ENCODE data around the gene MARCHF3.

MARCHF3 gene

DNA sequence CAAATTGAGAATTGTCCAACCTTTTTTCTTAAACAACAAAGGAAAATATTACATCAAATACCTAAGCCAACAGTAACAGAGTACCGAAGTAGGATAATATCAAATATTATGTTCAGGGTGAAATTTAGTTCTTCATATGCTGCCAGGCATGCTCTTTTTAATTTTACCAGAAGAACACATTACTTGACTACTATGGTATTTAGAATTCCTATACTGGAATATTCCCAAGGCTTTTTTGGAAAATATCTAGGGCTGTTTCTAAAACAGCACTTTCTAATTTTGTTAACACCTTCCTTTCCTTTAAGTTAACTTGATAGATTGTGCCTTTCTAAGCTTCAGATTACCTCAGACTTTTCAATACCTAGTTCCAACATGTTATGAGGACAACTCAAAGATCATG is 48.7 kb downstream of the MARCHF3 start:
- no peak for DNase-seq

DNA sequence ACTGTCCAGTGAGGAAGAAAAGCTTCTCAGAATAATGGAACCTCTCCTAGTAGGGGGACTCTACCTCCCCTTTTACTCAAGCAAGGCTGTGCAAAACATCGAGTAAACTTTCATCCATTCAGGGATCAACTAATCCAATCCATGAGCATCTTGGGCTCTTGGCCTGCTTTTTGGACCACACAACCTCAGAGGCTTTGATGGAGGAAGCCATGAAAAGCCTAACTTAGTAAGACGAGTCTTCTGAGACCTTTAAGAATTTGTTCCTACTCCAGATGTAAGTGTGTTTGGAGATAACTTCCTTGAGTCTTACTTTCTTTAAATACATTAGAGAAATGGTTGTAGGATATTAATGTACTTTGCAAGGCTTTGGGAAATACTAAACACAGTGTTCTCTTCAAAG is 49.1 kb downstream of the MARCHF3 start:
- no peak for DNase-seq

DNA sequence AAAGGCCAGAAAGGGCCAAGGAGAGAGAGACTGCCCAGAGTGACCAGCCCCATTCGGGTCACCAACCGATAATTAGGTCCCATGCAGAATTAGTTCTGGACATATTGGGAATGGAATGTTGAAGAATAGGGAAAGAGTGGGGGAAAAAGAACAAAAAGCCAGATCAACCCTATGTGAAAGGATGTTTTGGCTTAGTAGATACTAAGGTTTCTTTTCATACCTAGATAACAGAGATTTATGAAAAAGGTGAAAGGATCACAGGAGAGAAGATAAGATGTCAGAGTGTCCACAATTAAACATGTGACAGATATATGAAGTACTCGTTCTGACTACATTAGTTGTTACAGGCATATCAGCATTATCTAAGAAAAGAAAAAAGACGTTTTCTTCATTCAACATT is 52.1 kb downstream of the MARCHF3 start:
- no peak for DNase-seq

DNA sequence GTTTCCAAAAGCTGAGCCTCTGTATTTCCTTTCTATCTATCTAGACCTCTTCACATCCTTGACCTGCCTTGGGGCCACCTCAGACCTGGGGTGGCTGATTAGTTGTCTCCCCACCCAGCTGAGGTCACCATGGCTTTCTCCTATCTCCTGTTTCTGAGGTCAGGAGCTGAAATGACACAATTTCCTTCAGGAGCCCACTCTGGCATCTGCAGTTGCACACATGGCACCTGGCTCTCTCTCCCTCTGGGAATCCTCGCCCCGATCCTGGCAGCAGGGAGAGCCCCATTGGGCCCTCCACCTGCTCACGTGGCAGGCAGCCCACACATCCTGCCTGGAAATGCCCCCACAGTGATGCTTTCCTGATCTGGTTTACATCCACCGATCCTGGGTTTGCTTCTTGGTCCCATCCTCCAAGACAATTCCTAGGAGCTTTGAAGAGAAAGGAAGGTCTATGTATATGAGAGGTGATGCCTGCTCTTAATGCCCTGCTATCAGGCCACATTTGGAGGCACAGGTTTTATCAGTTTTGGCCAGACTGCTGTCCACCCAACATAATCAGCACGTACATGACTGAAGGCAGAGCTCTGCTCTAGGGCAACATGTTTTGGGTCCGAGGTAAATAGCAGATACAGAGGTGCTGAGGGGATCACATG is 53.7 kb downstream of the MARCHF3 start:
- DNase-seq, result peak; percentile 89

DNA sequence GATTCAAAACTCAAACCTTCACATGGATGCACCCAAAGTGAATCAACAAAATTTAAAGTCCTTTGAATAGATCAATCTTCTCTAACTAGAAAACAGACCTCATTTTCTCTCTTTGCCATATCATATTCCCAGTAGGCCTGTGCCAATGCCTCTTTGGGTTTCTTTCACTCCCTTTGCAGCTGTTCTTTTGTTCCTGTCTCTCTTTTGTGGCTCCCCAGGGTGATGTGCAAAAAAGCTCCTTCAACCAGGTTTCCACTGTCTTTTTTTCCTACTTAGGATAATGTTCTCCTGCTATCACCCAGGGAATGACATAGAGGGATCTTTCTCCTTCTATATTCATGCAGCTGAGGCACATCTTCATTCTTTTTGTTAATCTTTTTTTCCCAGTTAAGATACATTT is 54.6 kb downstream of the MARCHF3 start:
- DNase-seq, result no peak

DNA sequence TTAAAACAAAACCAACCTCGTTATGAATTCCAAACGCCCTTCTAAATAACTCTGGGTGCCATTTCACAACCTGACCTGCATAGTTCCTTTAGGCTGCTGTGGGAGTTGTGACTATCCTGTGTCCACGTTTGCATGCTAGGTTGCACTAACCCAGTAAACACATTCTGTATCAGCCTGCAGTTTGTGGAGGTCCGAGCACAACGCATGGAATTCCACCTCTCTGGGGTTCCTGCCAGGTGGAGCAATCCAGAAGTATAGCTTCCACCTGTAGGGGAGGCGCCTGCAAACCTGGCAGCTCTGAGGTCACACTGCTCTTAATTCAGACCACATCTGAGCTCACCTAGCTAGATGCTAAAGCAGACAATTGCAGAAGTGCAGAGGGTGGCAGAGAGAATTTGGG is 57.2 kb downstream of the MARCHF3 start:
- no peak for DNase-seq

DNA sequence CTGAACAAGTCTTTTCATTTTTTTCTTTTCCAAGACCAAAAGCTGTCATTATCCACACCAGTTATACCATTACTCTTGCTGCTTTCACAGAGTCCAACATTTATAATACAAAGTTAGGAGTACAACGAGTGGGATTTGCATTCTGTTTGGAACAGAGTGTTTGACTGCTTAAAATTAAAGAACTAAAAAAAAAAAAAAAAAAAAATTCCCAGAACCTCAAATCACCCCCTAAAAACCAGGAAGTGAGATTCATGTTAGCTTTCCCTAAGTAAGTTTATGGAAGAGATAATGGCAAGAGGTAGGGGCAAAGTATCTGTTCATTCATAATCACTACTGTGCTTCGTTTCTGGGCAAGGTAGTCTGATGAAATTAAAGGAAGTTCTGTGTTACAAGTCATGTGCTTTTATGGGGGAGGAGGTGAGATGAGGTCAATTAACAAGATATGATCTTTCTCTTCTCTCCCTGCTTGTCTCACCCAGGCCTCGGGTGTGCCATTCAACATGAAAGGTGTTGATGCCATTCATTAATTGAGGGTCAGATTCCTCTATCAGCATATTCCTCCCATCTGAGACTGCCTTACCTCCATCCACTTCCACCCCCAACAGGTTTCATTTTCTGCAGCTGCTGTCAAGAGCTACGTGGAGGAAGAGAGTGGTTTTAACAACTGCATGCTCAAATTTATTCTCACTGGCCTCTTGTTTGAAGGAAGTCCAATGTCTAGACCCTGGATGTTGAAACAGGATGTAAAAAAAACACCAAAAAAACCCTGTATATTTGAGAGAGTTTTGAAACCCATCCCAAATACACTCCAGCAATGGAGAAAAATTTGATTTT is 58.1 kb downstream of the MARCHF3 start:
- peak; percentile 83 for DNase-seq

DNA sequence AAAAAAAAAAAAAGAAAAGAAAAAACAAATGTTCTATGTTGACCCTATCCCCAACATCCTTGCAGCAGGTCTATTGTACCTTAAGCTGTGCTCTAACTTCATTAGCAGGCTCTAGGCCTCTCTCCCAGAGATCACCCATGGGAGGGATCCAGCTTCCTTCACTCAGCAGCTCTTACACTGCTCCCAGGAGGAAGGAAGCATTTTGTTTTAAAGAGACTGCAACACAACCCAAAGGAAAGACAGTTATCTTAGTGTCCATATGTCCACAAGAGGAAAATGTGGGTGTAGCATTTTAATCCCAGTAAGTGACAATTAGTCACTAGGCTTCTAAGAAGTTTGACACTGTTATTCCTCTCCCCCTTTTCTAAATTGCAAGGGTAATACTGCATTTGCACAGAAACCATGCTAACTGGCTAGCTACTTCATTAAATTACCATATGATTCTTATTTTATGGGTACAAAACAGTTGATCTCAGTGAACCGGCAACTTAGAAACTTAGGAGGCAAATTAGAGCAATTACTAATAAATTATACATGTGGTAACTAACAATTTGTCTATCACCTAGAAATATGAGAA is 58.8 kb downstream of the MARCHF3 start:
- peak; percentile 79 for DNase-seq

DNA sequence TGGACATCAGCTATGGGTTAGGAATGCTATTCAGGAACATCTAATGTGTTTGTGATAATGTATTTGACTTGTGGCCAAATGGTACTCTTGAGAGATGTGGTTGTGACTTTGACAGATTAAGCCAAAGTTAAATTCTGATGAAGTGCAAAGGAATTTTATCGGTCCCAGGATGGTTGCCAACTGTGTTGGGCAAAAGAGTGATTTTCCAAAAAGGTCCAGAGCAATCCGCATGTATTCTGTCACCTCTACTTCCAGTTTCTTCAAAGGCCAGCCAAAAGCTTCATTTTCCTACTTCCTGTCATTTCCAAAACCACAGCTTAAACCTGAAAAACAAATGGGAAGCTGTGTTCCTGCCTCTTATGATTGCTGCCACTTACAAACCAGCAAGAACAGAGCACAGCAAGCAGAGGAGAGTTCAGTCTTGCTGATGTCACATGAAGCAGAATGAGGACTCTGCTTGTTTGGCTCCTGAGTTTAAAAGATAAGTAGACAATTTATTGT is 59.8 kb downstream of the MARCHF3 start:
- peak; percentile 42 for DNase-seq

DNA sequence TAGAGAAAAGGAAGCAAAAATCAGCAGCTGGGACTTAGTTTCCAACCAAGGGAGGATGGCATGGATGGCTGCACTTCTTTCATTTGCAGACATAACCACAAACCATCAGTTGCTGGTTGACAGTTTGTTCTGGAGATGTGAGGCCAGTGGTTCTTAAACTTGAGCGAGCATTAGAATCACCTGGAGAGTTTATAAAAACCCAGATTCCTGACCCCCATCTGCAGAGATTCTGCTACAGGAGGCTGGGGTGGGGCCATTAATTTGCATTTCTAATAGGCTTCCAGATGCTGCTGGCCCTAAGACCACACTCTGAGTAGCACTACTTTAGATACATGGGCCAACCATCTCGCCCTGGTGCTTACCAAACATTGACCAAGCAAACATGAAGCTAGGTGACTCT is 60.8 kb downstream of the MARCHF3 start:
- DNase-seq, result no peak

DNA sequence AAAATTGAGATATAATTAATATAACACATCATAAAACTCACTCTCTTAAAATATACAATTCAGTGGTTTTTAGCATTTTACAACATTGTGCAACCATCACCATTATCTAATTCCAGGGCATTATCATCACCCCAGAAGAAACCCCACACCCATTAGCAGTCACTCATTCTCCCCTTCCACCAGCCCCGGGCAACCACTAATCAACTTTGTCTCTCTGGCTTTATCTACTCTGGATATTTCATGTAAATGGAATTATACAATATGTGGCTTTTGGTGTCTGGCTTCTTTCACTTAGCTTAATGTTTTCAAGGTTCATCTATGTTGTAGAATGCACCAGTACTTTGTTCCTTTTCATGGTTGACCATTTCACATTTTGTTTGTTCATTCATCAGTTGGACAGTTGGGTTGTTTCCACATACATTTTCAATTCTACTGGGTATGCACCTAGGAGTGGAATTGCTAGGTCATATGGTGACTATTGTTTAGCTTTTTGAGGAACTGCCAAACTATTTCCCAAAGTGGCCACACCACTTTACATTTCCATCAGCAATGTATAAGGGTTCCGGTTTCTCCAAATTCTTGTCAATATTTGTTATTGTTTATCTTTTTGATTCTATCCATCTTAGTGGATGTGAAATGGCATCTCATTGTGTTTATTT is 62.4 kb downstream of the MARCHF3 start:
- DNase-seq, result peak; percentile 65

DNA sequence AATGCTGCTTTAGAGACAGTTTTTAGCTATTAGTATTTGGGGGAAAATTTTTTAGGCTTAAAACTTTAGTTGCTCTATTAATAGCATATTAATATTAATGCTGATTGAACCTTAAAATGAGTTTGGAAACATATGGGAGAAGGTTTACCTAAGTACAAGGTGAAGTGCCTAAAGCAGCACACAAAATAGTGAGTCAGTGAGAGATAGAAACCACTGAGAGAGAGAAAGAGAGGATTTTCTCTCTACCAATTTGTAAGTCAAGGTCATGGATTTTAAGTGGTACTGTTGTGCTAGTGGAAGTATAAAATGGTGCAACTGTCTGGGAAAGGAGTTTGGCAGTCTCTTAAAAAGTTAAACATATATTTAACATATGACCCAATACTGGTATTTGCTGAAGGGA is 64.9 kb downstream of the MARCHF3 start:
- DNase-seq, result no peak

DNA sequence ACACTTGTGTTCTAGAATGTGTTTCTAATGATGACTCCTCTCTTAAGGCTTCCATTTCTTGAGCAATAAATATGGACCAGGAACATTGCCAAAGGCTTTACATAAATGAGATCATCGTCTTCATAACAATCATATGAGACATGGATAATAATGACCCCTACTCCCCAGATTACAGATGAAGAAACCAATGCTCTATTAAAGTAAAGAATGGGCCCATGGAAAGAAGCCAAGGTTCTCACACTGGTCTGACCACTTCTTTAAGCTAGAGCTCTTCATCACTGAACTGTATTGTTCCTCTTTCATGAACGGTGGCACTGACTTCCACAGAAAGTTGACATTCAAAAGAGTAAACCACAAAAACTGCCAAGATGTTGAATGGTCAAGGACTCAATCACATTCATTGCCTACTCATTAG is 65.3 kb downstream of the MARCHF3 start:
- DNase-seq, result peak; percentile 61

DNA sequence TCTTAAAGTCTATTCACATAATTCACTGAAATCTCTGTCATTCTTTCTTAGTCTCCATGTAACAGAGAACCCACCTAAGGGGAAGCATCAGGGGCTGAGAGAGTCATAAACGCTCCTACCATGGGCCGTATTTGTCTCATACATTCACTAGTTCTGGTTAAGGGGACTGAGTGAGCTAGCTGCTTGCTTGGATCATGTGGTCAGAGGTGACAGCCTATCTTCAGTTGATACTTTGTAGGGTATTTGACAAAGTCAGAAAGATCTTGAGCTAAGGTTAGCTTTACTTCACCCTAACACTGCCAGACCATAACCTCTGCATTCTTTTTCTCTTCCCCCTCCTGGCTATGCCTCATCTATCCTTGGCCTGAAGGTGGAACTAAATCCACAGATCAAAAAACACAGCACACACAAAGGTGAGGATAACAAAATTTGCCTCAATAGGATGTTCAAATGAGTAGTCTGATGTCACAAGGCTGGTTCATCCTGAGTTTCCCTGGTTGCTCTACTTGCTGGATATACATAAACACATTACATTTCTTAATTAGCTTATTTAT is 66.5 kb downstream of the MARCHF3 start:
- no peak for DNase-seq

DNA sequence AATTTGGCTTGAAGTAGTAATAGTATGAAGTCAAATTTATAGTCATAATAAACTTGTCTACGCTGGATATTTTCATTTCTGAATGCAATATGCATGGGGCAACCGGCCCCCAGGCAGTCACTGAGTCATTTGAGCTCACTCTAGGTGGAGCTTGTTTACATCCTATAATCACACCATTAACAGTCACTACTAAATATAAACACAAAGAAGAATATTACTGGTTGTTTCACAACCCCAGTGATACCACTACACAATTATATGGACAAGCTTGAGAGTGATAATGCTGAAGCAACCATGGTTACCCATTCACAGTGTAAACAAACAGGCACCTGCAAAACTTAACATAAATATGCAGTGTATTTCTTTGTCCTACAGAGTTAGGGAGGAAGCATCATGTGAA is 68.7 kb downstream of the MARCHF3 start:
- DNase-seq, result no peak

DNA sequence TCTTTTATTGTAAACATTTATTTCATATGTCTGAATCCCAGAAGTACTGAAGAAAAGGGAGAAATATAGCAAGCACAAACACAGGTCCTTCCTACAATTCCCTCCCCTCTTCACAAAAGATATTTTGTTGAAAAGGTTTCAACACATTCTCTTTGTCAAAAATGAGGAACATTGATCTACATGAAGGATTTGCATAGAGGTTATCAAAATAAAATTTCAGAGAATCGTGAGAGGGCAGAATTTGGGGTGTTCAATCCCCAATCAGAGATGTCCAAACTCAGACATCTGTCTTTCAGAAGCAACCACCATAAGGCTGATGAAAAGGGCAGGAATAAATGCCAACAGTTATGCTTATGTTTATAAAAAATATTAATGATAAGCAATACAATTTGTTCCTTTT is 69.2 kb downstream of the MARCHF3 start:
- no peak for DNase-seq

DNA sequence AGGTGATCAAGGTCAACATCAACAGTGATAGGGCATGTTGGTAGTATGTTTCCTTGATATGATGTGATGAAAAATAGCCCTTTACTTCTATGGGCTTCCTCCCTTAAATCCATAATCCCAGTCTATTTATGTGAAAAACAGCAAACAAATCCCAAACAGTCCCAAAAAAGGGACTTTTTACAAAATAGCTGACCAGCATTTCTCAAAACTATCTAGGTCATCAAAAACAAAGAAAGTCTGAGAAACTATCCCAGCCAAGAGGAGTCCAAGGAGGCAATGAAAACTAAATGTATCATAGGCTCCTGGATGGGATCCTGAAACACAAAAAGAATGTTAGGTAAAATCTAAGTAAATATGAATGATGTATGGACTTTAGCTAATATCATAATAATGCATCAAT is 71.2 kb downstream of the MARCHF3 start:
- no peak for DNase-seq

DNA sequence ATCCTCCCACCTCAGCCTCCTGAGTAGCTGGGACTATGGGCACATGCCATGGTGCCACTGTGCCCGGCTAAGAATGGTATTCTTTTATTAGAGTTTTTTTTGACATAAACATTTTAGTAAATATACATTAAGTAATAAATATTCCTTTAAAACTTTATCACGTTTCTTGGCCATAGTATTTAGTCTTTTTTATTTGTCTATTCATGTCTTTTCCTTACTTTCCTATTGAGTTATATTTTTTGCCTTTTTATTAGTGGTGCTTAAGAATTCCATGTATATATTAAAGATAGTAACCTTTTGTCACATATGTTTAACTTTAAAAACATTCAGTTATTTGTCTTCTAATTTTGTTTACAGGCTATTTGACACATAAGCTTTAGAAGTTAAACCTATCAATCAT is 73.4 kb downstream of the MARCHF3 start:
- no peak for DNase-seq

DNA sequence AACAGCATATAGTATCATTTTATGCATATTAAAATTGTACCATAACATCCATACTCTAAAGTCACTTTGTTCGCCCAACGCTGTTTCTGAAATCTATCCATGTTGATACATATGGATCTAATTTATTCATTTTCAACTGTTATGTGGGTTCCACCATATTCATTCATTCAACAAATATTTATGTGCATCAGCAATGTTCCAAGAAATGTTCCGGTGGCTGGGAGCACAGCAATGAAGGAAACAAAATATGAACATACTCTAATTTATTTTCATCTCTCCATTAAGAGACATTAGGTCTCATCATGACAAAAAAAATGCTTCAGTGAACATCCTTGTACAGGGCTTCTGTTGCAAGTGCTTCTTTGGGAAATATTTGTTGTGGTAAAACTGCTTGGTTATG is 75.4 kb downstream of the MARCHF3 start:
- no peak for DNase-seq

DNA sequence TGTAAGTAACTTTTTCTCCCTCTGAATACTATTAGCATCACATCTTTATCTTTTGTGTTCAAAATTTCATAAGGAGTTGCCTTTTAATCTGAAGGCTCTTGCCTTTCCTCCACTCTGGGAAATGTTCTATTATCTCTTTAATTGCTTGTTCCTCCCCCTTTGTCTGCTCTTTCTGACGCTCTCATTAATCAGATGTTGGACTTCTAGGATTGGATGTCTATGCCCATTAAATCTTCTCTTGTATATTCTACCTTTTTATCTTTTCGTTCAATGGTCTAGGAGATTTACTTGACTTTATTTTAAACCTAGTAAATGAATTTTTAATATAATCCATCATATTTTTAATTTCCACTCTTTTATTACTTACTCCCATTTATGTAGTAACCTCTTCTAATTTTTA is 76.7 kb downstream of the MARCHF3 start:
- DNase-seq, result no peak

DNA sequence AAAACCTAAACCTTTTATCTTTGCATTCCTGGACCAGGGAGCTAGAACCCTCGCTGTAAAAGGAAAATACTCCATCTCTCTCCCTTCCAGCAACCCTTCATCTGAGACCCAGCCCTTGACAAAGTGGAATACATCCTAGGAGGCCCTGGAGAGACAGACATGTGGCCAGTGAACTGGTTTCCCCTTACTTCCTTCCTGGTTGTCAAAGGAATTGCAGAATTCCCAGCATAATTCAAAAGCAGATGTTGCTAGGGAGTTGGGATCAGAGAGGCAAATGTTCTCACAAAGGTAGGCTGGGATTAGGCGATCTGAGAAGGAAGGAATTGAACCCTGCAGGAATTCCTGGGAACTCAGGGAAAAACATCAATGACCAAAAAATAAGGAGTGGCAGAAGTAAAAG is 80.9 kb downstream of the MARCHF3 start:
- DNase-seq, result no peak

DNA sequence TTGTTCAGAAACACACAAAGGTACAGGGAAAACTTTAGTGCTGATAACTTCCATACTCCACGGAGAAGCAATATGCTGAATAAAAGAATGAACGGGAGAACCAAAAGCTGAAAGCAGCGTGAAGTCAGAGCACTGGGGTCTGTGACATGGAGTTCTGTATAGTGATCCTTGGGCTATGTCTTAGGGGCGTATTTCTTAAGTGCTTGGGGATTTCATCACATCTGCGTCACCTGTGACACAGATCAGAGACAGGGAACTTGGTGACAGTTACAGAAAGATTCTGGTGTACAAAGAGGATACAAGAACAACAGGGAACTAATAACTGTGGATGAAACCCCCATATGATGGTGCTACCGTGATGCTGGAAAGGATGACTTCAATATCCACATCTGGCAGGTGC is 81.9 kb downstream of the MARCHF3 start:
- no peak for DNase-seq

DNA sequence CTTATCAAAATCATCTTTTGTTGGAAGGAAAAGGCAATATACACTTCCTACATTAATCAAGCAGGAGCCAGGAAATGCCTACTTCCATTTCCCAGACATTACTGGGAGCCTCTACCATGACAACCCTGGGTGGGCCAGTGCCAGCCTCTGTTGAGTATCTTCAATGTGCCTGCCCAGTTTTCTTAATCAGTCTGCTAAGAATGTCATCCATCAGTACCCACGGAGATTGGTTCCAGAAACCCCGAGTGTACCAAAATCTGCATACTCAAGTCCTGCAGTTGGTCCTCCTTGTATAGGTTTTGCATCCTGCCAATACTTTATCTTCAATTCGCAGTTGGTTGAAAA is 82.4 kb downstream of the MARCHF3 start:
- no peak for DNase-seq
